ENCODE results near the gene MAST1.
"Not testable (repeated sequence)": the region's sequence is repeated elsewhere in the genome, so short reads cannot be mapped to it uniquely, and the experiment has no call there.

Gene MAST1

GRCh38 chr19:12800923-12801465 lies 37.3 kb upstream of the MAST1 start:
- peak in 1 of 3 experiments; percentile 19 for DNase-seq (ENCODE audit: low read depth in 2 of 3, low spot score in 2 of 3)

- peak in 1 of 3 experiments; percentile 54 for DNase-seq (ENCODE audit: low read depth in 2 of 3, low spot score in 2 of 3)
Observed at GRCh38 chr19:12801466-12802266, 36.6 kb upstream of the MAST1 start, which contains the start of the genes PRDX2 and THSD8. TSS of gene PRDX2 (minus strand) at chr19:12801800. CDS start at chr19:12801261, 539 bp downstream. TSS of gene THSD8 (plus strand) at chr19:12802069. CDS start at chr19:12802072, 3 bp downstream.

- DNase-seq (ENCODE audit: low read depth in 2 of 3, low spot score in 2 of 3): no peak
Observed at GRCh38 chr19:12802267-12803106, 35.8 kb upstream of the MAST1 start.

- DNase-seq (ENCODE audit: low read depth in 2 of 3, low spot score in 2 of 3): no peak
Observed at GRCh38 chr19:12804051-12804450, 34.3 kb upstream of the MAST1 start.

- DNase-seq (ENCODE audit: low read depth in 2 of 3, low spot score in 2 of 3): peak in 2 of 3 experiments; percentile 62 to 76
Observed at GRCh38 chr19:12806242-12807081, 31.9 kb upstream of the MAST1 start, which contains the start of gene RNASEH2A. TSS of gene RNASEH2A (plus strand) at chr19:12806584. CDS start at chr19:12806674, 90 bp downstream.

GRCh38 chr19:12815088-12815487 lies 23.2 kb upstream of the MAST1 start:
- DNase-seq (ENCODE audit: low read depth in 2 of 3, low spot score in 2 of 3): no peak

GRCh38 chr19:12817188-12817587 lies 21.1 kb upstream of the MAST1 start:
- DNase-seq (ENCODE audit: low read depth in 2 of 3, low spot score in 2 of 3): not testable (repeated sequence)

GRCh38 chr19:12817810-12818209 lies 20.5 kb upstream of the MAST1 start:
- DNase-seq (ENCODE audit: low read depth in 2 of 3, low spot score in 2 of 3): not testable (repeated sequence)

GRCh38 chr19:12821761-12822160 lies 16.6 kb upstream of the MAST1 start:
- DNase-seq (ENCODE audit: low read depth in 2 of 3, low spot score in 2 of 3): no peak

- DNase-seq (ENCODE audit: low read depth in 2 of 3, low spot score in 2 of 3): no peak
Observed at GRCh38 chr19:12825254-12826131, 12.8 kb upstream of the MAST1 start.

GRCh38 chr19:12828494-12828893 lies 9.8 kb upstream of the MAST1 start:
- DNase-seq (ENCODE audit: low read depth in 2 of 3, low spot score in 2 of 3): no peak

GRCh38 chr19:12833418-12833737 lies 4.9 kb upstream of the MAST1 start:
- DNase-seq (ENCODE audit: low read depth in 2 of 3, low spot score in 2 of 3): no peak

- DNase-seq (ENCODE audit: low read depth in 2 of 3, low spot score in 2 of 3): no peak
Observed at GRCh38 chr19:12833738-12834565, 4.4 kb upstream of the MAST1 start.

- DNase-seq (ENCODE audit: low read depth in 2 of 3, low spot score in 2 of 3): no peak
Observed at GRCh38 chr19:12834566-12834943, 3.8 kb upstream of the MAST1 start, which contains the start of gene RTBDN. TSS of gene RTBDN (minus strand) at chr19:12834579. CDS start at chr19:12829979, 4,600 bp downstream.

GRCh38 chr19:12834976-12835757 lies 3.1 kb upstream of the MAST1 start:
- DNase-seq (ENCODE audit: low read depth in 2 of 3, low spot score in 2 of 3): no peak

GRCh38 chr19:12836529-12836863 lies 1.8 kb upstream of the MAST1 start:
- DNase-seq (ENCODE audit: low read depth in 2 of 3, low spot score in 2 of 3): no peak

- no peak for DNase-seq (ENCODE audit: low read depth in 2 of 3, low spot score in 2 of 3)
Observed at GRCh38 chr19:12837225-12837624, 1.1 kb upstream of the MAST1 start.
